ENCODE results near the gene NRG3.

Gene NRG3

GRCh38 chr10:81884856-81885255, 9.9 kb downstream of the NRG3 start:
- DNase-seq = no peak

GRCh38 chr10:81885491-81885890, 10.5 kb downstream of the NRG3 start:
- DNase-seq = no peak

DNA sequence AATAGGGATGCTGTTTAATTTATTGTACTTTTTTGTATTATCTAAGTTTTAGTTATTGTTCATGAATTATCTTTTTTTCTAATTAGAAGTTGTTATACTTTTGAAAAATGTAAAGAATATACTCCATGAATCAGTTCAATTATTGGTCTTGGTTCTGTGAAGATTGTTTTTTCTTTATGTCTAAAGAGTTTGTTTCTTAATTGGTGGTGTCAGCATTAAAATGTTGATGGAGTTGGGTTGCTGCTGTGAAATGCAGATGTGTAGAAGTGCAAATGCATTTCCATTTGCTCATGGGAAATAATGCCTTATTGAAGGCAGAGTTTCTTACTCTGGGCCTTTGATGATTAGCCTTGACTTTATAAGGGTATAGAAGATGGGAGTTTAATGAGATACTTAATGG, 11.9 kb downstream of the NRG3 start:
- DNase-seq = no peak

DNA sequence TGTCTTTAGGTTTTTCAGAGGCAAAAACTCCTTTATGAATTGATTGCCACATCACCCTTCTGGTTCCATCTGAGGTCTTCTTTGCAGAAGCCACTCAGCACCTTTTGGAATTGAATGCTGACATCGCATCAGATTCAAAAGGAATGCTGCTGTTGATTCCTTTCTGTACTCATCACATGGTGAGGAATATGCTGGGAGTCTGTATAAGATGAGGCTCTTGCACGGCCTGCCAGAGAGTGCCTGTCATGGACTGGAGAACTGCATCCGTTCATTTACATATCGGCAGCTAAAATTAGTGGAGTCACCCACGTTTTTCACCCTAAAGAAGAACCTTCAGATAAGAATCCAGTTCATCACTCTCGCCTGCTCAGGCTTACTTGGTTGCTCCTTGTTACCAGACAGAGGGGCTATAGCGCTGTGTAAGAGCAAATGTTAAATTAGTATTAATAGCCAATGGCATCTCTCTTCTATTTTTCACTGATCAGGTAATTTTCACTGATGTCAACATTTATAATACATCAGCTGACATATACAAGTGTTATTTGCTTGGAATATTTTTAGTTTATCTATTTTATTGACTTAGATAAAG, 14.3 kb downstream of the NRG3 start:
- DNase-seq = no peak

GRCh38 chr10:81894616-81895015, 19.6 kb downstream of the NRG3 start:
- DNase-seq = no peak

DNA sequence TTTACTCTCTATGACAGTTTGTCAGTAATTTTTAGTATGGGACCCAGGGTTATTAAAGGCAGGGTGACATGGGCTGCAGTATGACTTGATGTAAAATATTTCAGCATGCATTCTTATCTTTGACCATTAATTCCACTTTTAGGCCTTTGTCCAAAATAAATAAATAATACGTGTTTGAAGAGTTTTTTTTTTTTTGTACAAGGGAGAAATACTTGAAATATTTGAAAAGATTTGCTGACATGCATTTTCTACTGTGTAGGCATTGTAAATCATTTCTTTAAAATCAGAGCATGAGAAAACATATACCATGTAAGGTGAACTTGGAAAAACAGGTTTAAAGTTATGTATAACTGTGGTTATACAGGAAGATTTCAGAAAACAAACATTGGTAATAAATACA, 23.5 kb downstream of the NRG3 start:
- DNase-seq = no peak

GRCh38 chr10:81900989-81901388, 26.0 kb downstream of the NRG3 start:
- no peak for DNase-seq

- DNase-seq = no peak
Measured at GRCh38 chr10:81903472-81903871, 28.5 kb downstream of the NRG3 start.

DNA sequence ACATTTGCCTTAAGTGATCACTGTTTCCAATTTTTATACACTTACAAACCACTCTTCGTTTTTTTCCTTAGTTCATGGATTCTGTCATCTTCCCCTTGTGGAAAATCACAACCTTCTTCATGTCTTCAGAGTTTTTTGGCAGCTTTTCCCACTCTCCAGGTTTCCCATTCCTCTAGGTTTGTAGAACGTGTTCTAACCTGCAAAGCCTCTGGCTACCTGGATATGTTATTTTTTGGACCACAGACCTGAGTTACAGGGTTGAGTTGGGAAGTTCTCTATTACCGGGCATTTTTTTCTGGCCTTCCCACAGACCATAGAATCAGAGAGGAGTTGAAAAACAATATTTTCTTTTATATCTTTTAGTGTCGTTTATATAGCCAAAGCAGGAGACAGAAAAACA, 30.2 kb downstream of the NRG3 start:
- no peak for DNase-seq

DNA sequence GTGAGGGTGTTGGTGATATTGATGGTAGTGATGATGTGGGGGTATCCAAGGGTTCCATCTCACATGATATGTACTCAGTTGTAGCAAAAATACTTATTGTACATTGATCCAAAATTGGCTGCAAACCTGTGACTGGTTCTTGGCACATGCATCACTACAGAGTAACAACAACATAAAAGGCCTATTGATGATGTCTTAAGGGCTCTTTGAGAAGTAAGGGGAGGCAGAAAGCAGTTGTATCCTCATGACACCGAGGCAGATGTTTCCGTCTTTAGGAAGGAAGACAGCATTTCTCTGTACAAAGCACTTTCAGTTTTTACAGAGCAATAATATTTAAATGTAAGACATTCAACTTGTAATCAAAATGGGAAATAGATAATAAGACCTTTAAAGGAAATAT, 34.5 kb downstream of the NRG3 start:
- no peak for DNase-seq

DNA sequence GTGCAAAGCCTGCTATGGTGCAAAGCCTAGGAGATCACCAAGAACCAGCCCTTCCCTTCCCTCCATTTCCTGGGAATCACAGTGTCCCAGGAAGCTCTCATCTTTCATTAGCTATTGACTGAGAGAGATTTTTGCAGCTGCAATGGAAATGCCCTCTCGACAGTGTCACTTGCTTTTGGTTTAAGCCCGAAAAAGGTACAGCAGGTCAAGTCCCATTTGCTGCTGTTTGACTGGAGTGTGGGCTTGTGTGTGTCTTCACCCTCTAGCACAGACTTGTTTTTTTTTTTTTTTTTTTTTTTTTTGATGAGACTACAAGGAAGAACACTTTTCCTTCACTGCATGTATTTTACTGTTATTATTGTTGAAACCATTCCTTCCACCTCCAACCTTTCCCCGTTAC, 36.3 kb downstream of the NRG3 start:
- no peak for DNase-seq

DNA sequence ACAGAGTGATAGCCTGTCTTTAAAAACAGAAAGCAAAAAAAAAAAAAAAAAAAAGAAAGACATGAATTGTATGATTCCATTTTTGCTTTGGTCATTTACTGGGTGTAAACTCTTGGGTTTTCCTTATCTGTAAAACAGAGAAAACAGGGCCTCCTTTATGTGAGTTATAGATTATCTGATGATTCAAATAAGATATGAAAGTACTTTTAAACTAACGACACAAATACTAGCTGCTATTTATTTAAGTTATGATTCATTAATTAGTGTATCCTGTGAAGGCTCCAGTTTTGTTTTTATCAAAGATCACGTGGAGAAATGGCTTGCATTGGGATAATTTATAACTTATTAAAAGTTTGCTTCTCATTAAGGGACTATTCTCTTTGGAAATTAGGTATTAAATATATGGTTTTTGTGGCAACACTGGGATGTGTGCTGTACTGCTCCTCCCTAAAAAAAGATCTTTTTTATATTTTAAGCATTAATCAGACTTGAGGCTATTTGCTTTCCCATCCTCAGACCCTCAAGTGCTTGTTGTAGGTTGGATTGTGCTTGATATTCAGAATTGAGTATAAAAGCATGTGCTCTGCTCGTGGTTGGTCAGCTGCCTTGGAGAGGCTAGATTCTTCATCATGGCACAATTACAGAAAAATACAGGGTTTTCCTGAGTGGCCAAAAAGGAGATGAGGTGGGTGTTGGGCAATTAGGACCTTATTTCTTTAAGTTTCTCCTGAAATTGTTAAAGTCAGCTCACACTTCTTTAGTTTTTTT, 39.9 kb downstream of the NRG3 start:
- no peak for DNase-seq

- no peak for DNase-seq
Measured at GRCh38 chr10:81915504-81915897, 40.5 kb downstream of the NRG3 start.

- DNase-seq = no peak
Measured at GRCh38 chr10:81917666-81918065, 42.7 kb downstream of the NRG3 start.

DNA sequence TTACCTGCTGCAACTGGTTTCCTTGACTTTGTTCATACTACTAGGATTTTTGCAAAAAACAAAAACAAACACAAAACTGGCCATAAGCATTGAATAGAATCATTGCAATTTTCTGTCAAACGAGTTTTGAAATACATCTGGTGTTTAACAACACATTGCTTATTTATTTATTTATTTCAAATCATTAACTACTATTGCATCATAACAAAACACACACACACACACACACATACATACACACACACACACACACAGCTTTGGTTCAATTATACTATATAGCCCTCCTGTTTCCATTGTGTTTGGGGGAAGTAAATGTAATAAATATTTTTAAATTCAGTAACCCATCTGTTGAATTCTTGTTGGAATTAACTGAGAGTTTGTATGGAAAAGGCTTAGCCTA, 43.8 kb downstream of the NRG3 start:
- no peak for DNase-seq

DNA sequence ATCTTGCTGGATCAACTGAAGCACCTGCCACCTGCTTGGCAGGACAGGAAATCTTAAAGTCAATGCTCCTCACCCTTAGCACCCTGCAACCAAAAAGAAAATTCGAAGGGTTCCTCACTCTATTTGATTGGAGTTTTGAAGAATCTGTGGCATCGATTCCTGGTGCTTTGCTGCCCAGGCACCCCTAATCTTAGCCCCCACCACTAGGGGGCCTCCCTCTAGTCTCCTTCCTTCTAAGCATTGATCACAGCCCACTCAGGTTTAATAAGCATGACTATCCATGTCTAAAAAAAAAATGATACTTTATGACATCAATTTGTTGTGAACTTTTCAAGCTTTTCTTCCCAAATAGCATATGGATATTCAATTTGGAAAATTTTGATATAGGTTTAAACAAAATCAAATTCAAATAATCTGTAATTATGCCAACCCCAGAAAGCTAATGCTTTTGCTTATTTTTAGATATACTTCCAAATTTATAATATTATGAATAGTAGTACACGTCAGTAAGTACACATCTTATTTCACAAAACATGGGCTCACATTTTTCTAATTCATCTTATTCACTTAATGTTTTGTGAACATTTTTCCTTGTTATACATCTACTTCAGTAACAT, 45.3 kb downstream of the NRG3 start:
- no peak for DNase-seq

DNA sequence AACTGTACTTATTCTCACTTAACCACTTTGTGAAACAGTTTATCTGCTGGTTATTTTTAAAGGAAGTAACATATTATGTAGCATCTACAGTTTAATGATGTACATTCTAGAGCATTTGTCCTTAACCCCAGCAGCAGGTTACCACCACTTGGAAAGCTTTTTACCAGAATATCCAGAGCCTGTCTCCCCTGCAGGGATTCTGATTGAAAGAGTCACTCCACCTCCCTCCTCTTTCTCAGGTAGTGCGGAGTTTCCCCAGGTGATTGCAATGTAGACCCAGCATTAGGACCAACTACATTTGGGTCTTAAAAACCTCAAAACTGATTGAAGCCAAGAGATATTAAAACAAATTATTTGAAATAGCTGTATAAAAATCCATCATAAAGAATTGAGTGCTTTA, 53.1 kb downstream of the NRG3 start:
- no peak for DNase-seq

DNA sequence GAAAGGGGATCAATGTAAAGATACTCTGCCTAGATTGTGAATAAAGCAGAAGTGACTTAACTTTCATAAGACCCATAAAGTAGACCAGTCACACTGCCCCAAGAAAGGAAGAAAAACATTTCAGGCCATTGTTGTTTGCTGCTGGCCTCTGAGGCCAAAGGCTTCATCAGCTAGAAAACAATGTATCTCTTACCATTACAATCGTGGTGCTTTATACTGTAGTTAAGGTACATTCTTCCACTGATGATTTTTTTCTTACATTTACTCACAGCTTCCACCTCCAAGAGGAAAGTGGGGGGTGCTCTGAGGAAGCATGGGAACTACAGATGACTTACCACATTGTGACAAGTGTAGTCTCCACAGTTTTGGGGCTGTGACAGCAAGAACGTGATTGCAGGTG, 68.6 kb downstream of the NRG3 start:
- no peak for DNase-seq

DNA sequence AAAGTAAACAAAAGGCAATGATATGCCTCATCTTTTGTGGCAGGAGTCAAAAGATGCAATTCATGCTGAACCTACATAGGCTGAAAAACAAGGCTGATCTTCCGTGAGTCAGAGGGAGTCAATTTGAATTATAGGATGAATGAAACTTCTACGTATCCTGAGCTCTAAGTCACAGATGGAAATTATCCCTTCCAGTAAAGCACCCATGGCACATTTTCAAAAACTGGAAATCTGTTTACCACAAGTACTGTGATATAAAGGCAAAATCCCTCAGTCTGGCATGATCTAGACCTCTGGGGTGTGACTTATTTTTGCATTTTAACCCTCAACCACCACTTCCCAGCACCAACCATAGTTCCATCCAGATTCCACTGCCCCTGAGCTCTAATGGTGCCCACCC, 69.6 kb downstream of the NRG3 start:
- DNase-seq = no peak

DNA sequence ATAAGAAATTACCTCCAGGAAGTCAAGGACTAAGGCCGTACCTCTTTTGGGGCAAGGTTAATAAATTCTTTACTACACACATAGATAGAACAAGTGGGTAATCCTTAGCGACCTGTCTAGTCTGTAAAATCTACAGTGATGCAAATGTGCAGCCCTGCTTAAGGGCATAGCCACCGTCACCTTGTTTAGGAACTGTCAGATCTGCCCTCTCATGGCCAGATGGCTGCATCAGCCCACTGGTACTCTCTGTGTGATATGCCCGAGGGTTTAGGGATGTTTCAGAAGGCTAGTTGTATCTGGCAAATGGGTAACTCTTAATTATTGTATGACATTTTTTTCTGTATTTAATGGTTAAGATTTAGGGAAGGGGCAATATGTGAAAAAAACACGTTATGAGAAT, 74.3 kb downstream of the NRG3 start:
- no peak for DNase-seq

DNA sequence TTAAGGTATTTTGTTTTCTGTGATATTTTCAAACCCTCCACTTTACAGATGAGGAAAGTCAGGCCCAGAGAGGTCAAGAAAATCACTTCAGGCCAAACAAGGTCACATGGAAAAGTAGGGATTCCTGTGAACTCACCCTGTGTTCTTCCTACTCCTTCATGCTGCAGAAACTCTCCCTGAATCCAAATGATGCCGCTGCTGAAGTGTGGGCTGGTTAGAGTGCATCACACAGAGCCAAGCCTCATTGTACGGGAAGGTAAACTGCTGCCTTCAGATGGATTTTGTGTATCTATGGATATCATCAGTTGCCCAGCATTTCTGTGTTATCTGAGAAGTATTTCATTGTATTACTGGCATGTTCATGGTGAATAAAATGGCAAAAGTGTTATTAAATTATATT, 75.4 kb downstream of the NRG3 start:
- no peak for DNase-seq

DNA sequence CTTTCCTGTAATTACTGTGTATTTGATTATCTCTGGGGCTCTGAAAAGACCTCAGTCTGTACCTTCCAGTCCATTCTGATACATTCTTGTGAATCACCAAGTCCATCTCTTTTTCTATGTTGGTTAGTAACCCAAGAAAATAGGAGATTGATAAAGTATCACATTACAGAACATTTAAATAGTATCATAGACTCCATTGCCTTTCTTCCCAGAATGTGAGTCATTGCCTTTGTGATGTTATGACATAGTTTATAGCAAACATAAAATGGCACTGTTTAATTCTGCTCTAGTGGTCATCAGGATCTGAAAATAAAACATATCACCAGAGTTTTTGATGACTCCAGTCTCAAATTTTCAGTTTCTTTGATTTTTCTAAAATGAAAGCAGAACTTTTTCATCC, 78.4 kb downstream of the NRG3 start:
- no peak for DNase-seq

DNA sequence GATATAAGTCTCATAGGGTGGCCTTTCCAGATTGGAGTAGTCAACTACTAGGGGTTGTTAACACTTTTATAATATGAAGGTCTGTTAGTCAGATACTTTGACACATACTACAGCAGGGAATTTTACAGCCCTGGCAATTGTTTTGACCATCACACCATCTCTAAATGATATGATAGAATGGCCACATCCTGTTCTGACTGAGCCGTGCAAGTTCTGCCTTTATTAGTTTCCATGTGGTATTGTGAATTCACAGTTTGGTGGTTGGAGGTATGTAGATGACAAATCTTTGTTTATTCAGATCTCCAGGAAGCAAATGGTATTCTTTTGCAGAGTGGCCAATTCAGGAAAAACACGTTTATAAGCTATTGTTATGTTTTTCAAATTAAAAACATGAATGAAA, 83.0 kb downstream of the NRG3 start:
- no peak for DNase-seq

- no peak for DNase-seq
Measured at GRCh38 chr10:81959016-81959415, 84.0 kb downstream of the NRG3 start.

Data from C1 segment of cervical spinal cord (tissue), 14 donors.